NB4 (cell line): ENCODE data around the gene NHEJ1.

Experiments
- MYC ChIP-seq: IDR thresholded peaks from 2 replicates; pipeline ENCODE4 v1.6.1; 2011; ENCODE audit warnings: low read depth, low read length
- TF ChIP-seq, protein P1 (sequence below): IDR thresholded peaks from 2 replicates; pipeline ENCODE4 v1.6.1; 2011; ENCODE audit warnings: low read depth, low read length

DNA sequence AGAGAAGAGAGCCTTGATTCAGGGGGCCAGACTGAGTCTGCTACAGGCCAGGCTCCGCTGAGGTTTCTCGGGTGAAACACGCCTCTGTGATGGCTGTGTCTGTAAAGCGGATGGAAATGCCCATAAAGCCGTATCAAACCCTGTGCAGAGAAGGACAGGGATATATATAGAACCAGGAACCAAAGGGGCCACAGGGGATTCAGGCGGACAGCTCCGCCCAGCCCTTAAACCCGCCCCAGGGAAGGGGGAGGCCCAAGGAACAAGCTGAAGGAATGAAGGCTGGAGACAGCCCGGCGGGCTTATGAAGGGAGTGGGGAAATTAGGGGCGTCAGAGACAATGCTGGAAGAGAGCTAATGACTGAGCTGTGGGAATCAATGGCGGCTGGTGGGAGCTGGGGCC is 42.1 kb downstream of the NHEJ1 start:
- TF ChIP-seq, protein P1, sequence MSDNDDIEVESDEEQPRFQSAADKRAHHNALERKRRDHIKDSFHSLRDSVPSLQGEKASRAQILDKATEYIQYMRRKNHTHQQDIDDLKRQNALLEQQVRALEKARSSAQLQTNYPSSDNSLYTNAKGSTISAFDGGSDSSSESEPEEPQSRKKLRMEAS = no peak
- no peak for TF ChIP-seq MYC
